ENCODE results near the gene ADGRF1.
"Not testable (repeated sequence)": the region's sequence is repeated elsewhere in the genome, so short reads cannot be mapped to it uniquely, and the experiment has no call there.

DNA sequence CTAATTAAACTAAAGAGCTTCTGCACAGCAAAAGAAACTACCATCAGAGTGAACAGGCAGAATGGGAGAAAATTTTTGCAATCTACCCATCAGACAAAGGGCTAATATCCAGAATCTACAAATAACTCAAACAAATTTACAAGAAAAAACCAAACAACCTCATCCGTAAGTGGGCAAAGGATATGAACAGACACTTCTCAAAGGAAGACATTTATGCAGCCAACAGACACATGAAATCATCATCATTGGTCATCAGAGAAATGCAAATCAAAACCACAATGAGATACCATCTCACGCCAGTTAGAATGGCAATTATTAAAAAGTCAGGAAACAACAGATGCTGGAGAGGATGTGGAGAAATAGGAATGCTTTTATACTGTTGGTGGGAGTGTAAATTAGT lies 49.7 kb downstream of the ADGRF1 start:
- TF ChIP-seq, protein P1, sequence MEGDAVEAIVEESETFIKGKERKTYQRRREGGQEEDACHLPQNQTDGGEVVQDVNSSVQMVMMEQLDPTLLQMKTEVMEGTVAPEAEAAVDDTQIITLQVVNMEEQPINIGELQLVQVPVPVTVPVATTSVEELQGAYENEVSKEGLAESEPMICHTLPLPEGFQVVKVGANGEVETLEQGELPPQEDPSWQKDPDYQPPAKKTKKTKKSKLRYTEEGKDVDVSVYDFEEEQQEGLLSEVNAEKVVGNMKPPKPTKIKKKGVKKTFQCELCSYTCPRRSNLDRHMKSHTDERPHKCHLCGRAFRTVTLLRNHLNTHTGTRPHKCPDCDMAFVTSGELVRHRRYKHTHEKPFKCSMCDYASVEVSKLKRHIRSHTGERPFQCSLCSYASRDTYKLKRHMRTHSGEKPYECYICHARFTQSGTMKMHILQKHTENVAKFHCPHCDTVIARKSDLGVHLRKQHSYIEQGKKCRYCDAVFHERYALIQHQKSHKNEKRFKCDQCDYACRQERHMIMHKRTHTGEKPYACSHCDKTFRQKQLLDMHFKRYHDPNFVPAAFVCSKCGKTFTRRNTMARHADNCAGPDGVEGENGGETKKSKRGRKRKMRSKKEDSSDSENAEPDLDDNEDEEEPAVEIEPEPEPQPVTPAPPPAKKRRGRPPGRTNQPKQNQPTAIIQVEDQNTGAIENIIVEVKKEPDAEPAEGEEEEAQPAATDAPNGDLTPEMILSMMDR (IDR thresholded peaks at IDR 0.05) = not testable (repeated sequence)
- not testable (repeated sequence) for TF ChIP-seq POLR2A (IDR thresholded peaks at IDR 0.05)
